CD4-positive, alpha-beta T cell treated with Interleukin-15 for 4 hours (primary cell): Measurements from ENCODE around the gene RAET1E.
"Not testable (repeated sequence)": the region's sequence is repeated elsewhere in the genome, so short reads cannot be mapped to it uniquely, and the experiment has no call there.

Experiments used
- DNase-seq: peaks from one replicate; pipeline ENCODE4 v3.0.0-alpha.2; 2020; ENCODE audit warnings: low spot score

RAET1E gene

DNA sequence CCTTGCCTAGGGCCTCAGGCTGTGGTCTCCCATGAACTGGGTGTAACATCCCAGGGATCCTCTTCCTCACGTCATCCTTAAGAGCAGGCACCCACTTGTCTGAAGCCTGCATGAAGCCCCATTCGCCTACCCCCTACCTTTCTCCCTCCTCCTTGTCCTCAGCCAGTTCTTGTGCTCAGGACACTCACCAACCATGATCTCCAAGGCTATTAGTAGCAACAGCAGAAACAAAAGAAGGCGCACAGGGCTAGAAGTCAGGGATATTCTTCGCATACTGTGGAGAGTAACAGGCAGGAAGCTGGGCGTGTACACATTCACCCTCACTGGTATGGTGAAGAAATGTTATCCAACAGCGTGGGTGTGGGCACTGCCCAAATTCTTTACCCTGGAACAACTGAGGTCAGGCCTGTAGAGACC is 7.3 kb downstream of the RAET1E start:
- no peak for DNase-seq

DNA sequence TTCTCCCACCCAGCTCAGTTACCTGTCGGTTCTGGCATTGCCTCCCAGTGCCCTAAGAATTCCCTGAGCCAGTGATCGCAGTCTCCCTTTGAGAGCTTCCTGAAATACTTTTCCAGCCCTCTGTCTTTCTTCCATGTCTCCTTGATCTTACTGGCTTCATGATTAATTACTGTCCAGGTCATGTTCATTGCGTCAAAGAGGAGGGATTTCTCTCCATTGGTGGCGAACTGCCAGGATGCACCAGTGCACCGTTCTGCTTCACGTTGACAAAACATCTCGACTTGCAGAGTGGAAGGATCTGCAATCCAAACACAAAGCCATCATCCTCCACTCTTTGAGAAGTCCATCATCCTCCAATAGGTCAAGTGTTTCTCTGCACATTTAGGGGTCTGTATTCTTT is 8.6 kb downstream of the RAET1E start:
- no peak for DNase-seq

DNA sequence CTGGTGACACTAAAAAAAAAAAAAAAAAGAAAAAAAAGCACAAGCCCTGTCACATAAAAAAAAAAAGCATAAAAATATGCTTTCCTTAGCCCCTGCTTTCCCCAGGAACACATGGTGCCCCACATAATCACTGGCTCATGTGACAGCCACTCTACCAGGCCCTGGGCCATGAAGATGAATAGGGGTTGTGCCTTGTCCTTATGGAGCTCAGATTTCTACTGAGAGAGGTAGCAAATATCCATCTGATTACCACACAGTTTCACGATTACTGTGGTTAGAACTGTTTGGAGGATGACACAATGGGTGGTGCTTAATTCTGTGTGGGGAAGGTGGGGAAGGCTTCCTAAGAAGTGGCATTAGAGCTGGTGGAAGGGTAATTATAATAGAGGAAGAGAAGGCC is 9.3 kb downstream of the RAET1E start:
- DNase-seq = no peak

DNA sequence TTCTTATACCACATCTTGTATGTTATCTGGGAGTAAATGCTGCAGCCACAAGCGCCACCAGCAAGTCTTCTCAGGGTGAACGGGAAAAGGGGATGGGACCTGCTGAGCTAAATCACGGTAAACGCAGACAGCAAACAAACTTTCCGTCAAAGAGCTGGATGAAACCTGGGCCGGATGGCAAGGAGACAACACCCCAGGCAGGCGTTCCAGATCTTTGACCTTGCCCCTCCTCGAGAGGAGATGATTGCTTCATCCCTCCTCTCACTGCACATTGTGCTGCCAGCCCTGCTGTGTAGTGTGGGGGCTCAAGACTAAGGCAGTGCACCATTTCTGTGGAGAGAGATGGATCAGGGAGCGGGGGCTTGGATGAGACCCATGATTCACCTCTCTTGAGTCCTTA is 9.8 kb downstream of the RAET1E start:
- no peak for DNase-seq

DNA sequence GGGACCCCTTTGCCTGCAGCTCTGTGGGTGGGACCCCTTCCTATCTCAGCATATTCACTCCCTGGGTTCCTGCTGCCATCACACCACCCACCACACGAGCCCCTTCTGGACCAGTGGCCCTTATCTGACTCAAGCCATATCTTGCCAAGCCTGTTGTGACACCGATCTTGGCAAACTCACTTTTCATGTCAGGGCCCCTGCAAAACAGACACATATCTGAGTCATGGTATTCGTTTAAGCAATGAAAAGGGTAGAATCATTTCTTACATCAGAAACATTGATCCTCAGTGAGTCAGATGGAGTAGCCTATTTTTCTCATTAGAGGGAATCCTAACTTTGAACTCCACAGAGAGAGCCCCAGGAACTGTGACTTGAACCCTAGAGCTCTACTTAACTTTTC is 10.6 kb downstream of the RAET1E start:
- DNase-seq = no peak

DNA sequence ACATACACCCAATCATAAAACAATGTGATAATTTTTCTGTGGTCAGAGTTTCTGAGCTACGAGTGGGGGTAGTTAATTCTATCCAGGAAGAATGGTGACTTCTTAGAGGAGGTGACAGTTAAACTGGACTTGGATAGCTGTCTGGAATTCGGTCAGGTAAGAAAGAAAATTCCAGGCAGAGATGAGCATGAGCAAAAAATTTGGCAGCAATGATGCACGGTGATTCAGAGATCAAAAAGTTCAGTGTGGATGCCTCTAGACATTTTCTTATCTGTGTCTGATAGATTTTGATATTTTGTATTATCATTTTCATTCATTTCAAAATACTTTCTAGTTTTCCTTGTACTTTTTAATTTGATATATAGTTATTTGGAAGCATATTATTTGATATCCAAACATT is 12.0 kb downstream of the RAET1E start:
- no peak for DNase-seq

DNA sequence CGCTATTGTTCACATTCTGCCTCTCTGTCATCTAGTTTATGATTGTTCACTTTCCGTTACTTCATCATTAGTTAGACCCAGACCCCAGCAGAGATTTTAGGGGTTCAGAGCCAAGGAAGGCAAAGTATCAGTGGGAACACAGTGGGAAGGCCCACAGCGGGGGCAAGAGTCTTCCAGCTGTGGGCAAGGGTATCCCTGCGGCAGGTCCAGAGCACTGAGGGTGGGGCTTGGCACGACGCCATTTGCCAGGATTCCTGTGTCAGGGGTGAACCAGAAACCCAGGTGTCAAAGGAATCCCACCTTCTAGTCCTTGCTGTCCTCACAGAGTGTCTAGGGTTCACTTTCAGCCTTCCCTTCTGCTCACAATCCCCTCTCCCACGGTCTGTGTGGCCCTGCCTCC is 13.3 kb downstream of the RAET1E start:
- DNase-seq = no peak

DNA sequence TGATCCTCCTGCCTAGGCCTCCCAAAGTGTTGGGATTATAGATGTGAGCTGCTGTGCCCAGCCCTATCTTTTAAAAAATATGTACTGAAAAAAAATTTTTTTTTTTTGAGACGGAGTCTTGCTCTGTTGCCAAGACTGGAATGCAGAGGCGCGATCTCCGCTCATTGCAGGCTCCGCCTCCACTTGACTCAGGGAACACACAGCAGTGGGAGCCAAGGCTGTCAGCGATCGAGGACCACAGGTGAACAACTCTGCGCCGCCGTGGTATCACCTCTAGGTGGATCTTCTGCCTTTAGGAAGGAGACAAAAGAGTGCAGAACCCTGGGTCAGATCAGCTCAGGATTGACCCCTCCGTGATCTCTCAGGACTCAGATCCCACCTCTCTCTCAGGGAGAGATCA is 13.7 kb downstream of the RAET1E start:
- DNase-seq = no peak

DNA sequence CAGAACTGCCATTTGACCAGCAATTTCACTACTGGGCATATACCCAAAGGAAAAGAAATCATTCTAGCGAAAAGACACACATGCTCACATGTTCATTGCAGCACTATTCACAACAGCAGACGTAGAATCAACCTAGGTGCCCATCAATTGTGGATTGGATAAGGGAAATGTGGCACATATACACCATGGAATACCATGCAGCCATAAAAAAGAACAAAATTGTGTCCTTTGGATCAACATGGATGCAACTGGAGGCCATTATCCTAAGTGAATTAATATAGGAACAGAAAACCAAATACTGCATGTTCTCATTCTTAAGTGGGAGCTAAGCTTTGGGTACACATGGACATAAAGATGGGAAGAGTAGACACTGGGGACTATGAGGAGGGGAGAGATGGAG is 16.1 kb downstream of the RAET1E start:
- no peak for DNase-seq

DNA sequence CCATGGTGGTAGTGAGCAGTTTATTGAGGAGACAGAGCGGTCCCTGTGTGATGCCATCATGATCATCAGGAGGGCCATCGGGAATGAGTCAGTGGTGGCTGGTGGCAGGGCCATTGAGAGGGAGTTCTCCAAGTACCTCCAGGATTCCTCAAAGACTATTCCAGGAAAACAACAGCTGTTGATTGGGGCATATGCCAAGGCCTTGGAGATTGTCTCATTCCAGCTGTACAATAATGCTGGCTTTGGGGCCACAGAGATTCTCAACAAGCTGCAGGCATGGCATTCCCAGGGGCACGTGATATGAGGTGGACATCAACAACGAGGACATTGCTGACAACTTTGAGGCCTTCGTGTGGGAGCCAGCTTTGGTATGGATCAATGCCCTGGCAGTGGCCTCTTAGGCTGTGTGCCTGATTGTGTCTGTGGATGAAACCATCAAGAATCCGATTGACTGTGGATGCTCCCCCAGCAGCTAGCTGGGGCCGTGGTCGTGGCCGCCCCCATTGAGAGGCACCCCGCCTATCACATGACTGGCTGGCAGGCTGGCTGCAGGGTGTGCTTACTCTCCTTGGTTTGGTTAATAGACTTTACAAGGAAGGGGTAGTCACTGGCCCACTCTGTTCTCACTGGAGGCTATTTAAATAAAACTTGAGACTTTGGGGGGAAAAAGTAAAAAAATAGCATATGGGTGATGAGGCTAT is 16.7 kb downstream of the RAET1E start:
- DNase-seq = no peak

DNA sequence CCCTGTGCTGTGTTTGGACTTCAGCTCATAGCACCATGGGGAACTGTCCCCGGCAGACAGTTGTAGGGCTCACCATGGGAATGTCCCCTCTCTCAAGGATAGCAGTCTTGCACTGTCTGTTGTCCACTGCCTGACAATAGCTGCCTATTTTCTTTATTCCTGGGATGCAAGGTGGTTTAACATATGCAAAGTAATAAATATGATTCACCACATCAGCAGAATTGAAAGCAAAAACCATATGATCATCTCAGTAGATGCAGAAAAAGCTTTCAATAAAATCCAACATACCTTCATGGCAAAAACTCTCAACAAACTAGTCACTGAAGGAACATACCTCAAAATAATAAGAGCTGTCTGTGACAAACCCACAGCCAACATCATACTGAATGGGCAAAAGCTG is 20.3 kb downstream of the RAET1E start:
- no peak for DNase-seq

DNA sequence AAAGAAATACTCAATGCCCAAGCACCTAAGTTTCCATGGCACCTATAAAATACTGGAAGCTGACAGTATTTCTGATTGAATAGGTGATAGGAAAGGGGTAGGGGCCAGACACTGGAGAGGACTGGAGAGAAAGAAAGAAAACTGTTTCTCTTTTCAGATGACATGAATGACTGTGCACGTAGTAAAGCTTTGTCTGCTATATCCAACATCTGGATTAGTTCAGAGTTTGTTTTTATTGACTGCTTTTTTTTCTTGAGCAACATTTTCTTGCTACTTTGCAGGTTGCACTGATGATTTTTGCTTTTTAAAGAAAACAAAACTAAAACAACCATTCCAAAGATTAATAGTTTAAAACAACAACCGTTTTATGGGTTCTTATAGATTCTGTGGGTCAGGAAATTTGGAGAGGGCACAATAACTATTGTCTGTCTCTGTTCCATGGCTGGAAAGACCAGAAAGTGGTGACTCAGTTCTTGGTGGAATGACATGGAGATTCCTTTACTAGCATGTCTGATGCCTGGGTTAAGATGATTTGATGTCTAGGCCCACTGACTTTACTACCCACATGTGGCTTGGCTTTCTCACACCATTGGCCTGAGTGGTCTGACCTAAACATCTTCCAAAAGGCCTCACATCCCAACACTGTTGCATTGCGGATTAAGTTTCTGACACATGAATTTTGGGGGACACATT is 21.5 kb downstream of the RAET1E start:
- no peak for DNase-seq

DNA sequence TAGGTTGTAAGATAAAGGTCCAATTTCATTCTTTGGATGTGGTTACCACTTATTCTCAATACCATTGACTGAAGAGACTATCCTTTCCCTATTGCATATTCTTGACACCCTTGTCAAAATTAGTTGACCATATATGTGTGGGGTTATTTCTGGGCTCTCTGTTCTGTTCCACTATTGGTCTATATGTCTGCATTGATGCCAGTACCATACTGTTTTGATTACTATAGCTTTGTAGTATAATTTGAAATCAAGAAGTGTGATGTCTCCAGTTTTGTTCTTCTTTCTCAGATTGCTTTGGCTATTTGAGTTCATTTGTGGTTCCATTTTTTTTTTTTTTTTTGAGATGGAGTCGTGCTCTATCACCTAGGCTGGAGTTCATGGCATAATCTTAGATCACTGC is 25.7 kb downstream of the RAET1E start:
- DNase-seq = no peak

DNA sequence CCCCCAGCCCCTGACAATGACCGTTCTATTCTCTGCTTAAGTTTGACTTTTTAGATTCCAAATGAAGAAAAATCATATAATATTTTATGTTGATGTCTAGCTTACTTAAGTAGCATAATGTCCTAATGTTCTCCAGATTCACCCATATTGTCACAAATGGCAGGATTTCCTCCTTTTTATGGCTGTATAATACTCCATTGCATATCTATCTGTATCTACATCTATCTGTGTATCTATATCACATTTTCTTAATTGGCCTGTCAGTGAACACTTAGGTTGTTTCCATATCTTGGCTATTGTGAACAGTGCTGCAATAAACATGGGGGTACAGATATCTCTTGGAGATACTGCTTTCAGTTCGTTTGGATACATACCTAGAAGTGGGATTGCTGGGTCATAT is 26.7 kb downstream of the RAET1E start:
- DNase-seq = no peak

DNA sequence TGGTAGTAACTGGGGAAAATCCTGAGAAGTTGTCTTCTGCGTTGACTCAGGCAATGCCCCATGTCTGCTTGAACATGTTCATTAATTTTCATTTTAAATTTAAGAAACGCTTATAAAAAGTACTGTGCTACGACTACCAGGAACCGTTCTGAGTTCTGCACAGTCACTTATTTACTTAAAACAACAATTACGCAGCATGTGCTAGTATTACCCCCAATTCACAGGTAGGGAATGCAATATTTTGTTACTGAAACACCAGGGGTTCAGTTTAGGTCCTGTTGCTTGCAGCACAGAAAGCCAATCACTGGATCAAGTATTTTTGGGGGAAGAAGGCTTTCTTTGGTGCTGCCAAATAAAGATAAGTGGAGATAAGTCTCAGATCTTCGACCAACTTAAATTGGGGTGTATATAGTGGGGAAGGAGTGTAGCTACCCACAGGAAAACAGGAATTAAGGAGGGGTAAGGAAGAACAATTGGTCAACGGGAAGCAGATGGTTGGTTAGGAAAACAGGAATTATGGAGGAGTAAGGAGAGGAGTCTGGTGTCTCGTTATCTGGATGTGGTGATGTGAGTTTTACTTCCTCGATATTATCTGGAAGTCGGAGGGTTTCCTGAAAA is 28.5 kb downstream of the RAET1E start:
- DNase-seq = no peak

DNA sequence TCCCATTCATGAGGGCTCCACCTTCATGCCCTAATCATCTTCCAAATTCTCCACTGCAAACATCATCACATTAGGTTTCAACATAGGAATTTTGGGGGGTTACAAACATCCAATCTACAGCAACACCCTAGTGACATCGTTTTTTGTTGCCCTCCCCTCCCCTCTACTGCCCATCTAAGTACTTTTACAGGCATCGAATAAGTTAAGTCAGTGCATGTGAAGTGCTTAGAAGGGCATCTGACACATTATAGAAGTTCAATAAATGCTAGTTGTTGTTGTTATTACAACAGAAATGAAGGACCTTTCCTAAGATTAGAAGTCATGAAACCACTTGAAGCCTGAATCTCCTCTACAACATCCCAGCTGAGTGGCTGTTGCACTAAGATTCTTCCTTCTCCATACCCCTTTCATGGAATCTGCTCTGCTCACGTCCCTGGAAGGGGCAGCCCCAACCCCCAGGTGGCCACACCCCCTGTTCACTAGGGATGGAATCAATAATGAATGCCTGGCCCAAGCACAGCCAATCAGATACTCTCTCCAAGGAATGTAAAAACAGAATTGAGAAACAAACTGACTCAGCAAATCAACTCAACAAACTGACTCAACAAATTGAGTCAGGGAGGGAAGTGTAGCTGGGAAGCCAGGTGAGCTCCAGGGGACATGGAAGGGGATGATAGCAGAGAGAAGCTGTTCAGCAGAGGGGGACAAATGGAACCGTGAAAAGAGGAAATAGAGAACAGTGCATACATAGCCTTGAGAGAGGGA is 29.9 kb downstream of the RAET1E start:
- no peak for DNase-seq

DNA sequence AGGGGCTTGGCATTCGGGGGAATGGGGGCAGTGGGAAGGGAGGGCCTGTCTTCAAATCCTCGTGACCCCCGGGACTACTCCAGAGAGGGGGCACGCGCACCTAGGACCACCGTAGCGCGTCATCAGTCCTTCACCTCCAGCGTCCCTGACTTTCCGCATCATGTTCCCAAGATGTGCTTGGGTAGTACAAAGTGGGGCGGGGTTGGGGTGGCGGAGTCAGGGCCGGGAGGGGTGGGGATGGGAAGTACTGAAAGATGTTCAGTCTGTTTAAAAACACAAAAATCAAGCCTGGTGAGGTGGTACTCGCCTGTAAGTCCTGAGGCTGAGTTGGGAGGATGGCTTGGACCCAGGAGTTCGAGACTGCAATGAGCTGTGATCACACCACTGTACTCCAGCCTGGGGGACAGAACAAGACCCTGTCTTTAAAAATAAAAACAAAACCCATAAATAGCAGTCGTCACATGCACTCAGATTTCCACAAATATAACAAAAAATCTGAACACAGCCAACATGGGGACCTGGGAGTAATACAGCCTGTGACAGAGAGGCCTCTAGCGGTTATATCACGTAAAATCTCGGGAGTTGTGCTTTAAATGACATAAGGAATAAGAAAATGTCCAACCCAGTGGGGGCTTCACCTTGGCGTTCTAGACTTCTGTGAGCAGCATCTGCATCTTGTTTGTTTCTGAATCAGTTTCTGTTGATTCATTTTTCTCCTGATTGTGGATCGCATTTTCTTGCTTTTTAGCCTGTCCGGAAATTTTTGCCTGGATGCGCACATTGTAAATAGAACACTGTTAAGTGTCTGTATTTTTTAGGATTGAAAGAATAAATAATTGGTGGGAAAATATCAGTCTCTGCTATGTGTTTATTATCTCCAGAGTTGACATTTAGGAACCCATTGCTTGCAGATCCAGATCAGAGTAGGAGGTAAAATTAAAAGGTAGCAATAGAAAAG is 33.1 kb downstream of the RAET1E start:
- DNase-seq = peak; percentile 56

DNA sequence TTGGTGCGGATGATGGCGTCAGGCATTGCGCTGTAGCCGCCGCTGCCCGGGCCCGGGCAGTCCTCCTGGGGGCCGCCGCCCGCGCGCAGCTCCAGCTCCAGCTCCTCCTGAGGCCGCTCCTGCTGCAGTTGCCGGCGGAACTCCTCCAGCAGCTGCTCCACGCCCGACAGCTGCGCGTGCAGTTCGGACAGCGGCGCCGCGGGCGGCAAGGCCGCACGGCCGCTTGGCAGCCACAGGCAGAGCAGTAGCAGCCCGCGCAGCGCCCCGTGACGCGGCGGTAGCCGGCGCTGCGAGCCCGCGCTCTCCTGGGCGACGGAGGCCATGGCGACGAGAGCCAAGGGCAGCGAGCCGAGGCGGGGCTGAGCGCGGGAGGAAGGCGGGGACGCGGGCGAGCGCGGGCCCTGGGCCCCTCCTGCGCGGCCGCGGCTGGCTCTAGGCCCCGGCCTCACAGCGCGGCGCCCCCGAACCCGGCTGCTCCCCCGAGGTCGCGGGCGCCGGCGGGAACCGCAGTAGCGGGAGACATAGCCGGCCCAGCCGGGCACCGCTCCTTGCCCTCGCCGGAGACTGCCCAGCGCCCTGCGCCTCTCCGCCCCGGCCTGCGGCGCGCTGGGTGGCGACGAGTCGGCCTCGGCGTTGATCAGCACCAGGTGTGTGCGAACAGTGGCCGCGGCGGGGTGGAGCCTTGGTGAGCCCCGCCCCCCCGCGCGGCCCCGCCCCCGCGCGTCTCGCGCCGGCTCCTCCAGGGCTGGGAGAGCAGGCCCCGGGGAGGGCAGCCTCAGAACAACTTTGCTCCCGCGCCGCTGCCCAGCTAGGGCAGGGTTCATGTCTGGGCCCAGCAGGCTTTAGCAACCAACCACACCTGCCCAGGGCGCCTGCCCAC is 34.0 kb downstream of the RAET1E start, which contains the start of gene LRP11:
Gene LRP11, minus strand, starts transcription at position 662 of the 880 bp plus-strand sequence. Its CDS starts 339 bp downstream, at position 323.
- peak; percentile 79 for DNase-seq

DNA sequence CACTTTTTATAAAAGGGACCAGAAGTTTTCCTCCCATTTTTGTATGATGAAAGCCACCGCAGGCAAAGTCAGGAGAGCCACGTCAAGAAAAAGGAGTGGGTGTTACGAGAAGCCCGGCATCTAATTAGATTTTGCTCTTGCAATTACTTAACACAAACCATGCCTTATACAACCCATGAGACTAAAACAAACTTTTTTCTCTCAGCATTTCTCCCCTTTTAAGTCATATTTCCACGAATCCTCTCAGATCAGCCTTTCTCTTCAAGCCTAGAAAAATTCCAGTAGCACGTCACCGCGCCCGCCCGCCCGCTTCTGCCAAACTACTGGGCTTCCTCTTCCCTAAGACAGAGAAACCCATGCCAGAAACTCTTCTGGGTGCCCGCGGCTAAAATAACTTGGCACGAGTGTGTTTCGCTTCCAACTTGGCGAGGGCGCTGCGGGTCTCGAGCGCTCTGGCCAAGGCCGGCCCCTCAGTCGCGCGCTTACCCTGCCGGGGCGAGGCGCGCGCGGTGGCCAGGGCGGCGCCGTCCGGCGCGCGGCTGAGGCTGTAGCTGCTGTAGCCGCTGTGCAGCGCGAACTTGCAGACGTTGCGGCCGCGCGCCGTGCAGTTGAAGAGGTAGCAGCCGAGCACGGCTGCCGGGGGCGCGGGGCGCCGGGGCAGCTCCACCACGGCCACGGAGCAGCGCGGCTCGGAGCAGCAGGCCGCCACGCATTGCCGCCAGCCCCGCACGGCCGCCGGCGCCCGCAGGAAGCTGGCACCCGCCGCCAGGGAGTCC is 34.8 kb downstream of the RAET1E start:
- DNase-seq = peak; percentile 20

DNA sequence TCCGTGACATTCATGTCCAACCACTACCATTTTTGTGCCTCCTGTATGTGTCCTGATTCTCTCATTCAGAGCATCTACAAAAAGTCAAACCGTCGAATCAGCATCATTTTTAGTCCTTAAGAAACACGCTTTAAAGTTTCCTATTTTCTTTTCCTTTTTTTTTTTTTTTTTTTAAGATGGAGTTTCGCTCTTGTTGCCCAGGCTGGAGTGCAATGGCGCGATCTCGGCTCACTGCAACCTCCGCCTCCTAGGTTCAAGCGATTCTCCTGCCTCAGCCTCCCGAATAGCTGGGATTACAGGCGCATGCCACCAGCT is 35.5 kb downstream of the RAET1E start:
- DNase-seq = not testable (repeated sequence)
